Measurements from ENCODE around the gene TUBB2A. TPM values are rescaled to one million over a fixed set of nuclear protein-coding genes. Genes with fewer than 3 reads are reported as not detected.
"Not testable (repeated sequence)": the region's sequence is repeated elsewhere in the genome, so short reads cannot be mapped to it uniquely, and the experiment has no call there.

Gene TUBB2A
- total RNA-seq, 1 donor from 2014 or later: 79.9 TPM

DNA sequence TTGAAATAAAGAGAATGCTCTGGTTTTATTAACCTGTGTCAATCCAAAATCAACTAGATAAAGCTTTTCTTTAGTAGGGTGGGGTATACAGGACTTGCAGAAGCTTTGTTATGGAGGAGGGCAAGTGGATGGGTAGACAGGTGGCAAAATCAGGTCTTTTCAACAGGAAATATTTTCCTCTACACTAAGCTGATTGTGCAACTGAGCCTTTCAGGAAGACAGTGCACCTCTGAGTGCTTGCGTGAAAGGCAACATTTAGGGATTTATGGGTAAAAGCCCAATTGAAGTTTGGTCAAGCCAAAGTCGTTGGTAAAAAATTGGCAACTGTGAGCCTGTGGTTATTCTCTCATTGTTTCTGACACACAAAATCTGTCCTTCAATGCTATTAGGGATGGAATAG lies 23.8 kb upstream of the TUBB2A start:
- no peak for DNase-seq (ENCODE audit: low spot score)

GRCh38 chr6:3179945-3180344 lies 22.6 kb upstream of the TUBB2A start:
- not testable (repeated sequence) for DNase-seq (ENCODE audit: low spot score)

- not testable (repeated sequence) for DNase-seq (ENCODE audit: low spot score)
Observed at GRCh38 chr6:3178666-3179065, 21.3 kb upstream of the TUBB2A start.

GRCh38 chr6:3176562-3177355 lies 19.4 kb upstream of the TUBB2A start:
- DNase-seq (ENCODE audit: low spot score): peak; percentile 62

DNA sequence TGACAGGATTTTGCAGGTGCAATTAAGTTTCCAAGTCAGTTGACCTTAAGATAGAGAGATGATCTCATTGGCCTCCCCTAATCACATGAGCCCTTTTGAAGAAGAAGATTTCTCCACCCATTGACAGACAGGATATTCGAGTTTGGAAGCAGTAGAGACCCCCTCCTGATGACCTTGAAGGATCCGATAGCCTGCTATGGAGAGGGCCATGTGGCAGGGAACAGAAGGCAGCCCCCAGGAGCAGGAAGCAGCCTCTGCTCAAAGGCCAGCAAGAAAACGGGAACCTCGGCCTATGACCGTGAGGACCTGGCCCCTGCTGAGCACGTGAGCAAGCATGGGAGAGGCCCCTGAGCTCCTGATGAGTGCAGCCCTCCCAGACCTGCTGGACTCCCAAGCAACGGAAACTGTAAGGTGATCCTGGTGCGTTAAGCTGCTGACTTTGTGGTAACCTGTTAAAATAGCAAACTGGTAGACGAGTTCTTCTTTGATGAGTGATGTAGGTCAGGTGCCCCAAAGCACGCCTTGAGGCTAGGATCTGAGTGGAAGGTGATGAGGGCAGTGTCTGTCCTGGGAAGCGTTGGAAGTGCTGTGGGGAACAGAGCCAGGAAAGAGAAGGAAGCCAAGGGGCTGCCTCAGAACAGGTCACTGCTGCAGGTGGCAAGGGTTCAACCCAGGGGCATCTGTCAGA lies 18.5 kb upstream of the TUBB2A start:
- DNase-seq (ENCODE audit: low spot score): no peak

DNA sequence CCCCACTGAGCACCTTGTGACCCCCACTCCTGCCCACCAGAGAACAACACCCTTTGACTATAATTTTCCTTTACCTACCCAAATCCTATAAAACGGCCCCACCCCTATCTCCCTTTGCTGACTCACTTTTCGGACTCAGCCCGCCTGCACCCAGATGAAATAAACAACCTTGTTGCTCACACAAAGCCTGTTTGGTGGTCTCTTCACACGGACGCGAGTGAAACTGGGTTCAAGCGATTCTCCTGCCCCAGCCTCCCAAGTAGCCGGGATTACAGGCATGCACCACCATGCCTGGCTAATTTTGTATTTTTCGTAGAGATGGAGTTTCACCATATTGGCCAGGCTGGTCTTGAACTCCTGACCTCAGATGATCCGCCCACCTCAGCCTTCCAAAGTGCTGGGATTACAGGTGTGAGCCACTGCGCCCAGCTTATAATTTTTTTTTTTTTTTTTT lies 16.3 kb upstream of the TUBB2A start:
- DNase-seq (ENCODE audit: low spot score): not testable (repeated sequence)

DNA sequence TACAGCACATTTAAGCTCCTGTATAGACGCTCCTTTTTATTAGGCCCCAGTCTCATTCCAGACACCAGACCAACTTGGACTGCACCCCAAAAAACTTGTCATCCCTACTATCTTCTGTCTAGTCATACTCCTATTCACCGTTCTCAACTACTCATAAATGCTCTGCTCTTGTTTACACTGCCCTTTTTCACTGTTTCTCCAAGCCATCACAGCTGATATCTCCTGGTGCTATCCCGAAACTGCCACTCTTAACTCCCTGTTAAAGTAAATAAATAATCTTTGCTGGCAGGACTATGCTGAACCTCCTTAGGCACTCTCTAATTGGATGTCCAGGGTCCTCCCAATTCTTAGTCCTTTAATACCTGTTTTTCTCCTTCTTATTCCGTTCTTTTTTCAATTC lies 15.4 kb upstream of the TUBB2A start:
- DNase-seq (ENCODE audit: low spot score): not testable (repeated sequence)

DNA sequence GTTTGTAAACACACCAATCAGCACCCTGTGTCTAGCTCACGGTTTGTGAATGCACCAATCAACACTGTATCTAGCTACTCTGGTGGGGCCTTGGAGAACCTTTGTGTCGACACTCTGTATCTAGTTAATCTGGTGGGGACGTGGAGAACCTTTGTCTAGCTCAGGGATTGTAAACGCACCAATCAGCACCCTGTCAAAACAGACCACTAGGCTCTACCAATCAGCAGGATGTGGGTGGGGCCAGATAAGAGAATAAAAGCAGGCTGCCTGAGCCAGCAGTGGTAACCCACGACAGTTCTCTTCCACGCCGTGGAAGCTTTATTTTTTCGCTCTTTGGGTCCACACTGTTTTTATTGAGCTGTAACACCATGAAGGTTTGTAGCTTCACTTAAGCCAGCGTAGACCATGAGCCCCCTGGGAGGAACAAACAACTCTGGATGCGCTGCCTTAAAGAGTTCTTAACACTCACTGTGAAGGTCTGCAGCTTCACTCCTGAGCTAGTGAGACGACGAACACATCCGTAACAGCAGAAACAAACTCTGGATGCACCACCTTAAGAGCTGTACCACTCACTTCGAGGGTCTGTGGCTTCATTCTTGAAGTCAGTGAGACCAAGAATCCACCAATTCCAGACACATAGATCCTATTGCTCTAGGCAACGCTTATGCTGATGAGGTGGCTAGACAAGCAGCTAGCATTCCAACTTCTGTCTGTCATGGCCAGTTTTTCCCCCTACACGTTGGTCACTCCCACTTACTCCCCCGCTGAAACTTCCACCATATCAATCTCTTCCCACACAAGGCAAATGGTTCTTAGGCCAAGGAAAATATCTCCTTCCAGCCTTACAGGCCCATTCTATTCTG lies 14.2 kb upstream of the TUBB2A start:
- not testable (repeated sequence) for DNase-seq (ENCODE audit: low spot score)

DNA sequence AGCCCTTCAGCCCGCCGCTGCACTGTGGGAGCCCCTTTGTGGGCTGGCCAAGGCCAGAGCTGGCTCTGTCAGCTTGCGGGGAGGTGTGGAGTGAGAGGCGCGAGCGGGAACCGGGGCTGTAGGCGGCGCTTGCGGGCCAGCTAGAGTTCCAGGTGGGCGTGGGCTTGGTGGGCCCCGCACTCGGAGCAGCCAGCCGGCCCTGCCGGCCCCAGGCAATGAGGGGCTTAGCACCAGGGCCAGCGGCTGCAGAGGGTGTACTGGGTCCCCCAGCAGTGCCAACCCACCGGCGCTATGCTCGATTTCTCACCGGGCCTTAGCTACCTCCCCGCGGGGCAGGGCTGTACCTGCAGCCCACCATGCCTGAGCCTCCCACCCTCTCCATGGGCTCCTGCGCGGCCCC lies 13.3 kb upstream of the TUBB2A start:
- DNase-seq (ENCODE audit: low spot score): not testable (repeated sequence)

DNA sequence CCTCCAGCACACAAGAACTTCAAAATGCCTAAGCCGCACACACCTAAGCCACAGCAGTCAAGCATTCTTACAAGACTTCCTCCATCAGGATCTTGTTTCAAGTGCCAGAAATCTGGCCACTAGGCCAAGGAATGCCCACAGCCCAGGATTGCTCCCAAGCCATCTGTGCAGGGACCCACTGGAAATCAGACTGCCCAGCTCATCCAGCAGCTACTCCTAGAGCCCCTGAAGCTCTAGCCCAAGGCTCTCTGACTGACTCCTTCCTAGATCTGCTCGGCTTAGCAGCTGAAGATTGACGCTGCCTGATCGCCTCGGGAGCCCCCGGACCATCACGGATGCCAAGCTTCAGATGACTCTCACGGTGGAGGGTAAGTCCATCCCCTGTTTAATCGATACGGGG lies 10.7 kb upstream of the TUBB2A start:
- DNase-seq (ENCODE audit: low spot score): not testable (repeated sequence)

DNA sequence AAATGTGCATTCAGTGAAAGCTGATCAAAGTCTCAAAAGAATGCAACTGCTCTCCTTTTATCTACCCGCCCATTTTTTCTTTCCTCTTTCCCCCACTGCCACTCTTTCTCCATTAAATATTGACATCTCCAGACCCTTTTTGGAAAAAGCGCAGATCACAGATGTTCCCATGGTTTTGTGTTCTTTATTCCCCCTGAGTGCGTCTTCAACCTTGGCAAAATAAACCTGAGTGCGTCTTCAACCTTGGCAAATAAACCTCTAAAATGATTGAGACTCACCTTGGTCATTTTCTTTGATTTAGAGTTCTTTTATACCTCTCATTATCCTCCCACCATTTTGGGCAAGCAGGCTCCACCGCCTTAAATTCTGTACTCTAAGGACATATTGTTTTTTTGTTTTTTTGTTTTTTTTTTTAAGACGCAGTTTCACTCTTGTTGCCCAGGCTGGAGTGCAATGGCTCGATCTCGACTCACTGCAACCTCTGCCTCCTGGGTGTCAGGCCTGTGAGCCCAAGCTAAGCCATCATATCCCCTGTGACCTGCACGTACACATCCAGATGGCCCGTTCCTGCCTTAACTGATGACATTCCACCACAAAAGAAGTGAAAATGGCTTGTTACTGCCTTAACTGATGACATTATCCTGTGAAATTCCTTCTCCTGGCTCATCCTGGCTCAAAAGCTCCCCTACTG lies 9.3 kb upstream of the TUBB2A start:
- not testable (repeated sequence) for DNase-seq (ENCODE audit: low spot score)

- DNase-seq (ENCODE audit: low spot score): no peak
Observed at GRCh38 chr6:3165631-3166534, 8.5 kb upstream of the TUBB2A start.

GRCh38 chr6:3164388-3164787 lies 7.0 kb upstream of the TUBB2A start:
- DNase-seq (ENCODE audit: low spot score): no peak

- DNase-seq (ENCODE audit: low spot score): no peak
Observed at GRCh38 chr6:3163248-3163594, 5.9 kb upstream of the TUBB2A start.

GRCh38 chr6:3162565-3163247 lies 5.4 kb upstream of the TUBB2A start:
- DNase-seq (ENCODE audit: low spot score): peak; percentile 81

GRCh38 chr6:3162067-3162497 lies 4.7 kb upstream of the TUBB2A start:
- peak; percentile 34 for DNase-seq (ENCODE audit: low spot score)

DNA sequence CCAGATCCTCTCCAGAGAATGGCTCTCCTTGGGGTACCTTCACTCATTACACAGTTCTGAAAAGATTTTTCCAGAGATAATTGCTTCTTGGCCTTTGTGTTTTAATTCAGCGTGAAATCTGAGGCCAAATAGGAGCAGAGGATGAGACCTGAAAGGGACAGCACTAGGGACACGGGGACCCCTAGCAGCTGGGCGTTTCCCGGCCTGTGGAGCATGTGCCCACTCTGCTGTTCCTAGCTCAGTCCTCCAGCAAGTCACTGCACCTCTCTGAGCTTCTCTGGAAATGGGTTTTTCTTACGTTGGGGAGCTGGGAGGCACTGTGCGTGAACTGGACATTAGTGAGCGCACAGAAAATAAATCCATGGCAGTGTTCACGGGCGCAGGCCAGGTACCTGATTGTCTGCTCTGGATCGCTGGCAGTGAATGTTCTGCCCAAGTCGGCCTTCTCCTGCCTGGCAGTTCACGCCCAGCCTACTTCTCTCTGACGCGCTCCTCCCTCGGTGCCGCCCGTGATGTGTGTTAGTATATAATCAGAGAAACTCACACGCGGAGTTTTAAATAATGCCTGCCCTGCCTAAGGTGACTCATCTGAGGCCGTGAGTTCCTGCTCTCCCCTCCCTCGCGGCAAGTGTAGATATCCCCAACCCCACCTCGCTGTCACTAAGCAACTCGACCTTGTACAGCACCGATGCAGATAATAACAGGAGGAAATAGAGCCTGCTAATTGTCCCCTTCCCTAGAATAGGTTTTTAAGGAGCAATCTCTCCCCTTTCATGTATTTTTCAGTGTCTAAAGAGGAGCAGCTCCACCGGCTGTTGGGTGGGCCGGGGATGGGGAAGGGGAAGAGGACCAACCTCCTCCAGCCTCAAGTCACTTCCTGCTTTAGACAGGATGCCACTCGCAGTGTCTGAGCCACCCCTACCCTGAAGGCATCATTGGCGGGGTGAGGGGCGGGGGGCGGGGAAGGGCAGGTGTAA lies 2.7 kb upstream of the TUBB2A start:
- peak; percentile 67 for DNase-seq (ENCODE audit: low spot score)
